GM23338 (cell line): ENCODE measurements around the gene CCNY. TPM values are rescaled to one million over a fixed set of nuclear protein-coding genes. Genes with fewer than 3 reads are reported as not detected.

Experiments
- ATAC-seq: fragments of 200-7000 bp; cut with Tn5 transposase; 3 replicates; pipeline ENCODE4 v1.9.1; 2020
- DNase-seq: peaks from one replicate; pipeline ENCODE4 v3.0.0-alpha.2; 2015; ENCODE audit warnings: low spot score
- H2AFZ ChIP-seq: fragments of 200-600 bp; sonication (generic); 2 replicates; pipeline ENCODE4 v1.8.0; 2016; ENCODE audit warnings: antibody characterized with exemption, mild to moderate bottlenecking, moderate library complexity
- H3F3A ChIP-seq: fragments of 200-600 bp; sonication (generic); replicated peaks from 2 replicates; pipeline ENCODE4 v1.8.0; 2017; ENCODE audit warnings: antibody characterized with exemption, mixed run types, low read depth
- H3K27ac ChIP-seq: fragments of 200-600 bp; sonication (generic); 2 replicates; pipeline ENCODE4 v1.6.1; 2016; ENCODE audit warnings: low read depth
- H3K27me3 ChIP-seq: fragments of 200-600 bp; sonication (generic); 2 replicates; pipeline ENCODE4 v1.8.0; 2016; ENCODE audit warnings: mild to moderate bottlenecking, mixed run types, moderate library complexity; ENCODE audit not compliant: insufficient read depth
- H3K36me3 ChIP-seq: fragments of 200-600 bp; sonication (generic); 2 replicates; pipeline ENCODE4 v1.8.0; 2016; ENCODE audit warnings: mild to moderate bottlenecking; ENCODE audit not compliant: insufficient read depth
- H3K4me1 ChIP-seq: fragments of 200-600 bp; sonication (generic); 2 replicates; pipeline ENCODE4 v1.8.0; 2016; ENCODE audit warnings: mild to moderate bottlenecking, moderate library complexity; ENCODE audit not compliant: insufficient read depth
- H3K4me2 ChIP-seq: fragments of 200-600 bp; sonication (generic); 2 replicates; pipeline ENCODE4 v1.7.1; 2017; ENCODE audit warnings: mixed run types
- H3K4me3 ChIP-seq: fragments of 200-600 bp; sonication (generic); 2 replicates; pipeline ENCODE4 v1.6.1; 2016; ENCODE audit warnings: mixed run types
- H3K79me2 ChIP-seq: fragments of 200-600 bp; sonication (generic); replicated peaks from 2 replicates; pipeline ENCODE4 v1.8.0; 2017; ENCODE audit warnings: mild to moderate bottlenecking; ENCODE audit not compliant: insufficient read depth
- H3K9me2 ChIP-seq: fragments of 200-600 bp; sonication (generic); 2 replicates; pipeline ENCODE4 v1.8.0; 2017; ENCODE audit not compliant: insufficient read depth
- H4K20me1 ChIP-seq: fragments of 200-600 bp; sonication (generic); replicated peaks from 2 replicates; pipeline ENCODE4 v1.8.0; 2017; ENCODE audit warnings: mild to moderate bottlenecking; ENCODE audit not compliant: insufficient read depth
- H3K27ac Mint-ChIP-seq: 2 replicates; pipeline ENCODE4 v1.8.0; 2020; ENCODE audit warnings: inconsistent platforms, mild to moderate bottlenecking, moderate library complexity, mixed read lengths
- H3K27me3 Mint-ChIP-seq: 3 replicates; pipeline ENCODE4 v1.8.0; 2022; ENCODE audit warnings: low read depth, mild to moderate bottlenecking, moderate library complexity, mixed read lengths, inconsistent platforms; ENCODE audit not compliant: insufficient read depth, poor library complexity
- H3K36me3 Mint-ChIP-seq: 3 replicates; pipeline ENCODE4 v1.8.0; 2021; ENCODE audit warnings: low read depth, mild to moderate bottlenecking, inconsistent platforms, moderate library complexity, mixed read lengths
- H3K4me1 Mint-ChIP-seq: 3 replicates; pipeline ENCODE4 v1.8.0; 2020; ENCODE audit warnings: mild to moderate bottlenecking, inconsistent platforms, mixed read lengths
- H3K4me3 Mint-ChIP-seq: 3 replicates; pipeline ENCODE4 v1.8.0; 2021; ENCODE audit warnings: moderate library complexity, mild to moderate bottlenecking, inconsistent platforms, mixed read lengths
- H3K9me3 Mint-ChIP-seq: 3 replicates; pipeline ENCODE4 v1.8.0; 2020; ENCODE audit warnings: moderate library complexity, mild to moderate bottlenecking, inconsistent platforms, mixed read lengths
- CREB1 ChIP-seq: fragments of 250-450 bp; sonication (Bioruptor Pico); IDR thresholded peaks from 2 replicates; pipeline ENCODE4 v1.5.0; 2020; ENCODE audit warnings: low read depth, mild to moderate bottlenecking, moderate library complexity
- CTCF ChIP-seq, 2 experiments: fragments of 200-600 bp in 1 of 2; sonication (generic) in 1 of 2; conservative IDR thresholded peaks; 2 replicates each; pipeline versions ENCODE4 v1.5.1 to v1.6.1; 2016 to 2017; ENCODE audit warnings: antibody characterized with exemption in 2 of 2, low read depth in 2 of 2, mild to moderate bottlenecking in 2 of 2, moderate library complexity in 1 of 2
- ETS1 ChIP-seq: IDR thresholded peaks from 2 replicates; pipeline ENCODE4 v1.6.1; 2016; ENCODE audit warnings: antibody characterized with exemption
- JUNB ChIP-seq: IDR thresholded peaks from one replicate; pipeline ENCODE4 v1.6.1; 2016; ENCODE audit warnings: antibody characterized with exemption; ENCODE audit not compliant: unreplicated experiment
- POLR2AphosphoS5 ChIP-seq: IDR thresholded peaks from 2 replicates; pipeline ENCODE4 v1.6.1; 2016; ENCODE audit warnings: antibody characterized with exemption, low read depth
- REST ChIP-seq: IDR thresholded peaks from one replicate; pipeline ENCODE4 v1.6.1; 2018; ENCODE audit warnings: antibody characterized with exemption; ENCODE audit not compliant: unreplicated experiment
- ZNF114 ChIP-seq: fragments of 250-450 bp; sonication (Bioruptor Pico); IDR thresholded peaks from 2 replicates; pipeline ENCODE4 v1.5.0; 2020; ENCODE audit warnings: mild to moderate bottlenecking, moderate library complexity
- ZNF331 ChIP-seq: fragments of 250-450 bp; sonication (Bioruptor Pico); IDR thresholded peaks from 2 replicates; pipeline ENCODE4 v1.5.0; 2020; ENCODE audit warnings: low read depth, mild to moderate bottlenecking, moderate library complexity
- ZNF462 ChIP-seq: fragments of 250-450 bp; sonication (Bioruptor Pico); IDR thresholded peaks from 2 replicates; pipeline ENCODE4 v1.5.0; 2020; ENCODE audit warnings: mild to moderate bottlenecking, moderate library complexity
- polyA plus RNA-seq: library from polyadenylated mRNA; unstranded; fragments of >200 nt; fragmentation: Nextera tagmentation; extraction: Ambion mirVana; gene quantifications from 2 replicates; pipeline ENCODE4 v1.2.1, GENCODE V29; 2016
- total RNA-seq: library from RNA; depleted of rRNA; stranded (reverse); fragments of >200 nt; shearing (Covaris generic); gene quantifications from 2 replicates; pipeline ENCODE4 v1.2.3, GENCODE V29; 2014

The CCNY gene
- total and polyA plus RNA-seq, 2 experiments from 2014 or later, result 14.2 to 29.0 TPM

- no peak for TF ChIP-seq REST
- no peak for TF ChIP-seq ZNF114 (CRISPR knock-in tag)
- TF ChIP-seq ZNF331, result no peak
- TF ChIP-seq CREB1 (CRISPR knock-in tag), result no peak
- no peak for TF ChIP-seq JUNB
- no peak for TF ChIP-seq CTCF (conservative IDR thresholded peaks at IDR 0.05; ENCODE audit: low read depth in 2 of 2)
- no peak for TF ChIP-seq ETS1
Observed at GRCh38 chr10:35331894-35332640, 4.2 kb upstream of the CCNY start (continued).

GRCh38 chr10:35334297-35334696, 2.0 kb upstream of the CCNY start:
- Mint-ChIP-seq H3K36me3 (peaks cover 29% of the 10 kb centered on the region), H3K4me3 (peak overlapping the region; percentile 47), H3K27ac (no peak overlapping the region), H3K27me3 (peaks cover 9% of the 10 kb centered on the region), H3K9me3 (peaks cover 7% of the 10 kb centered on the region; the same call in 2 of the 3 replicates), H3K4me1 (peaks cover 32% of the 10 kb centered on the region)
- no peak for ATAC-seq
- Histone ChIP-seq H3K4me3 (no peak overlapping the region), H3K4me1 (peaks cover 12% of the 10 kb centered on the region; the same call in 1 of the 2 replicates), H3K27me3 (peaks cover 8% of the 10 kb centered on the region), H3K27ac (no peak overlapping the region), H3K79me2 (peaks cover 43% of the 10 kb centered on the region), H3K36me3 (no peaks in the 10 kb centered on the region), H3F3A (no peaks in the 10 kb centered on the region), H3K4me2 (no peak overlapping the region), H2AFZ (no peak overlapping the region), H4K20me1 (peaks cover 11% of the 10 kb centered on the region; the same call in 1 of the 2 replicates), H3K9me2 (no peaks in the 10 kb centered on the region)
- DNase-seq, result no peak
- TF ChIP-seq ZNF114 (CRISPR knock-in tag) (no peak), ETS1 (no peak), ZNF462 (CRISPR knock-in tag) (no peak), POLR2AphosphoS5 (no peak)
